HG02763 (cell line): ENCODE data around the gene AFAP1L1.

Source experiments
- ATAC-seq: cut with Tn5 transposase; IDR thresholded peaks from one replicate; pipeline ENCODE4 v1.9.1; 2021; ENCODE audit warnings: mild to moderate bottlenecking, moderate library complexity; ENCODE audit not compliant: unreplicated experiment

Gene AFAP1L1

DNA sequence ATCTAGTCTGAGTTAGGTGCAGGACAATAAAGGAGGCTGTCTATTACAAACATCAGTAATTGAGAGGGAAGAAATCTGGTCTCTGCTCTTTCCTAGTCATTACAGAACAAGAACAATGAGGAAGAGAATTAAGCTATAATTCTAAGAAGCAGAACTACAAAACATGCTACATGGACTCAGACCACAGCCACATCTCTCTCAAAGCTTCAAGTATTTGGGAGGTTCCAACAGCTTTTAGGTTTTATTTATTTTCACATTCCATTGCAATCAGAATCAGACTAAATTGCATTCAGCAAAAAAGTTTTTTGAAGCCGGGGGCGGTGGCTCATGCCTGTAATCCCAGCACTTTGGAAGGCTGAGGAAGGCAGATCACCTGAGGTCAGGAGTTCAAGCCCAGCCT, 72.5 kb downstream of the AFAP1L1 start:
- no peak for ATAC-seq

DNA sequence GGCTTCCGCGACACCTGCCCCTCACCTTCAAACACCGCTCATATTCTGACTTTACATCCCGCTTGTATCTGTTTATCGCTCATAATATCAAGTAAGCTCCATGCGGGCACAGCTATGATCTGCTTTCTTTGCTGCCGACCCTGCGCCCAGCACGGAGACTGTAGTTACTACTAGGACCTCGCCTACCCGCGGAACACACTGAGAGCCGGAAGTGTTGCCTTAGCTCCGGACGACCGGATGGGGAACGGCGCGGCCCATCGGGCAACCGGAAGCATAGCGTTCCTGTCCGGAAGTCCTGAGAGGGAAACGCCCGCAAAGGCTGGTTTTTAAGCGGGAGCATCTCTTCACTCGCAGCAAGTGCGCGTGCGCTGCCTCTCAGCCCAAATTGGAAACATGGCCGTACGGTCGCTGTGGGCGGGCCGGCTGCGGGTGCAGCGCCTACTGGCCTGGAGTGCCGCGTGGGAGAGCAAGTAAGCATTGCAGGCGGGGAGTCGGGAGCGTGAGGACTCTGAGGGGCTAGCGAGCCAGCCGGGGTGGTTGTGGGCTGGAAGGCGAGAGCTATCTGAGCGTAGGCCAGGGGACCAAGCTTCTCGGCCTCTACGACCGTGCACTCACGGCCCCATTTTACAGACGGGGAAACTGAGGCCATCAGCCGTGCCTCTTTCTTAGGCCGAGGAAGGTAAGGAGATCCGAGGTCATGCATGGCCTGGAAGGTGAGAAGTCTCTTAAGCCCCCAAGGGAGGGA, 73.7 kb downstream of the AFAP1L1 start, which contains the start of gene GRPEL2:
Gene GRPEL2, plus strand, starts transcription at position 353 of the 745 bp plus-strand sequence. Its CDS starts 41 bp downstream, at position 394.
- ATAC-seq = peak; percentile 95

DNA sequence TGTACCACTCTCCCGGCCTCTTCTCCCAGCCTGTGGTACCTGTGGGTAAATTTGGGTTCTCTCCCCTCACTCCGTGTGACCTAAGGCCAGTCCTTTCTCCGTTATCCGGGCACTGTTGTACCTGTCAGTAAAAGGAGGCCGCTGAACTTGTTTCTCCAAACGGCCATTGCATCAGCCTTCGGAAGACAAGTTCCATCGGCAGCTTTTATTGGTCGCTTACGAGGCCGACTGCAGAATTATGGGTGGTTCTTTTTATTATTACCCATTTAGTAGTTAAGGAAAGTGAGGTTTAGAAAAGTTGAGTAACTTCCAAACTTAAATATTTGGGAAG, 74.2 kb downstream of the AFAP1L1 start:
- ATAC-seq = peak; percentile 10

DNA sequence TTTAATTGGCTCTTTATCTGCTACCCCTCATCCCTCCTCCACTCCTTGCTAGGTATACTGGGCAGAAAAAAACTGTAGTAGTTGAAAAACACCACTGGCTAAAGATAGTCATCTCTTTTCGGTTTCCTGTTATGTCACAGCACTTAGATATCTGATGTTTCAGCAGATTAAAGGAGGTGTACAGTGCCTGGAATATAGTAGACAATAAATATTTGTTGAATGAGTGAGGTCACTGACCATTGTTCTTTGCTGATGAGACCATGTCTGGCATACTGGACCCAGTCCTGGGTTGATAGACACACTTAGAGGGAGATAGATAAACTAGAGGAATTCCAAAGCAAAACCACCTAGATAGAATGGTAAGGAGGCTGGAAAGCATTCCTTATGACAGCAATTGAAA, 76.9 kb downstream of the AFAP1L1 start:
- ATAC-seq = no peak

GRCh38 chr5:149349382-149349781, 77.7 kb downstream of the AFAP1L1 start:
- ATAC-seq = no peak

DNA sequence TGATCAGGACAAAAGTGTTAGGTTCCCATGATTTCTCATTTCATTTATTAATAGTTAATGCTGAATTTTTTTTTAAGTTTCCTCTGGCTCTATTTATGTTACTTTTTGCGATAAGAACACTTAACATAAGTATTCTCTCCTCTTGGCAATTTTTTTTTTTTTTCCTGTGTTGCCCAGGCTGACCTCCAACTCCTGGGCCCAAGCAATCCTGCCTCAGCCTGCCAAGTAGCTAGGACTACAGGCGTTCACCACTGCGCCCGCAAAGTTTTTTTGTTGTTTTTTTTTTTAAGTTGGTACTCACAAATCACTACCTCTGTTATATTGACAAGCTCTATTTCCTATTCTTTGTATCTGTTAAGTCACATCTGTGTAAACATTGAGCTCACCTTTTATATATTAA, 80.5 kb downstream of the AFAP1L1 start:
- no peak for ATAC-seq

DNA sequence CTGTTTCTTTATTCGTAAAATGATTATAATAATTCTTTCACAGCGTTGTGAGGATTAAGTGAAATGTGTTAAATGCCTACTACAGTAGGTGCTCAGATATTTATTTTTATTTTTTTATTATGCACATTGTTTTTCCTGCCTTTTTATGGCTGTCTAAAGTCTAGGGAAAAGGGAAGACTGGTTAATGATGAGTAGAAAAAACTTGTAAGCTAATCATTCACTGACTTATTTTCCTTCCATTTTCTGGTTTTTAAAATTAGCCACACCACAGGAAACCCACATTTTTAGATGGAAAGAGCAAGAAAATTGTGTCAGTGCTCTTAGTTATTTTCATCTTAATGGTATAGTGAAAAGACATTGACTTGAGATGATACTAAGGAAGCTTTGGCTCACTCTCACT, 82.3 kb downstream of the AFAP1L1 start:
- no peak for ATAC-seq

GRCh38 chr5:149355688-149356087, 84.0 kb downstream of the AFAP1L1 start:
- ATAC-seq = no peak

- no peak for ATAC-seq
Observed at GRCh38 chr5:149356391-149356790, 84.7 kb downstream of the AFAP1L1 start.

- peak; percentile 99 for ATAC-seq
Observed at GRCh38 chr5:149357370-149358293, 86.0 kb downstream of the AFAP1L1 start, which contains the start of gene PCYOX1L. Gene PCYOX1L (plus strand): TSS chr5:149358046. CDS start chr5:149358069, 23 bp downstream.

- peak; percentile 4 for ATAC-seq
Observed at GRCh38 chr5:149358294-149358651, 86.6 kb downstream of the AFAP1L1 start.

GRCh38 chr5:149358868-149359495, 87.3 kb downstream of the AFAP1L1 start:
- ATAC-seq = no peak

GRCh38 chr5:149360272-149360671, 88.6 kb downstream of the AFAP1L1 start:
- ATAC-seq = no peak

GRCh38 chr5:149362541-149362940, 90.9 kb downstream of the AFAP1L1 start:
- ATAC-seq = no peak

DNA sequence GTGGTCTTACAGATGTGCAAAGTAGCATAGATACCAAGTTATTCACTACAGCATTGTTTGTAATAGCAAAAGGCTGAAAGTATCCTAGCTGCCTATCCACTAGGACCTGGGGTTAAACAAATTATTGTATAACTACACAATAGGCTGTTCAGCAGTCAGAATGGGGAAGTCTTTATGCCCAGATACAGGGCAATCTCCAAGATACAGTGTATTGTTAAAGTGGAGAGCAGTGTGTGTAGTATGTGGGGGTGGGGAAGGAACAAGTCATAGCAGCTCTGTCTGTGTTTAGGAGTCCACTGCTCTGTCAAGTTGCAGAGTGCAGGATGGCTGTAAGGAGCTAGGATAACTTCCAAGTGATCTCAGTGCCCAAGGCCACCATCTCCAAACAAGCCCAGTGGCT, 91.7 kb downstream of the AFAP1L1 start:
- no peak for ATAC-seq

GRCh38 chr5:149363936-149364335, 92.3 kb downstream of the AFAP1L1 start:
- ATAC-seq = no peak

- no peak for ATAC-seq
Observed at GRCh38 chr5:149364719-149365118, 93.1 kb downstream of the AFAP1L1 start.

DNA sequence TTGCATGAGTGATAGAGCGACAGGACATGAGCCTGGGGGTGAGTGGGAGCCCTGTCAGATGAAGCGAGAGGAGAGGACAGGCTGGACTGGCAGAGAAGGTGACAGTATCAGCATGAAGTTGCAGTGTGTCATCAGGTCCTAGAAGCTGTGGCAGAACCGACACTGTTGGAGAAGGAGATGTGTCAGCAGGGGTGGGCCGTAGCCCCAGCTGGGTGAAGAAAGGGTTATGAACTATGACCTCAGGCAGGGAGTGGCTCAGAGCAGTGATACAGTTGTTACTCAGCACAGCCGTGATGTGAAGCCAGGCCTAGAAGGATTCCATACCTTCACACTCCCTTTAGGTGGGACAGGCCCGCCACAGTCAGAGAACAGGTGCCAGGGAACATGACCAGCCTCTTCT, 93.8 kb downstream of the AFAP1L1 start:
- no peak for ATAC-seq

- ATAC-seq = no peak
Observed at GRCh38 chr5:149366169-149366729, 94.6 kb downstream of the AFAP1L1 start.

DNA sequence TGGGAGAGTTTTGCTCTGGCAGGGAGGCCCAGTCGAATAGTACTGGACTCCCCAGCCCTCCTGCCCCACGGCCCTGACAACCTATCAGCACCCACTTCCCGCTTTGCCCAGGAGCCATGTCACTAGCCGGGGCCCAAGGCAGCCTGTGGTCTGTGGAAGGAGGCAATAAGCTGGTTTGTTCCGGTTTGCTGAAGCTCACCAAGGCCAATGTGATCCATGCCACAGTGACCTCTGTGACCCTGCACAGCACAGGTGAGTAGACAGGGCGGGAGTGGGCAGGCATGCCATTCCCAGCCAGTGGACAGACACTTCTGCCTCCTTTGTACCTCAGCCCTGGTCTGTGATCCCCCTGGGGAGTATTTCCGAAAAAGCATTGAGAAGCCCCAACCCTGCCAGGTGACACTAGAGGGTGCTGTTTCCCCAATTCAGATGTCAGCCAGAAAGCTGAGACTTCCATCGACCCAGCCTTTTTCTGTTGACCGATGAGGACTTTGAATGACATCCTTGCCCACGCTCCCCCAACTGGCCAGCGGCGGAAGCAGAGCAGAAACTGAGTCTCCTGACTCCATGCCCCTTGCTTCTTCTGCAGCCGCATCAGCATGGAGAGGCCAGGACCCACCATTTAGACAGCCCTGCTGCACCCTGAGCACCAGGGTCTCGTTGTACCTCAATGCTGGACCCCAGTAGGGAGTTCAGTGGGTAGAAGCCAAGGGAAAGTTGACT, 95.8 kb downstream of the AFAP1L1 start:
- ATAC-seq = peak; percentile 61
